ENCODE results near the gene IL4I1. TPM values are rescaled to one million over a fixed set of nuclear protein-coding genes. Genes with fewer than 3 reads are reported as not detected.

The IL4I1 gene
- total RNA-seq, 1 experiment from 2014 or later: 1.3 TPM

DNA sequence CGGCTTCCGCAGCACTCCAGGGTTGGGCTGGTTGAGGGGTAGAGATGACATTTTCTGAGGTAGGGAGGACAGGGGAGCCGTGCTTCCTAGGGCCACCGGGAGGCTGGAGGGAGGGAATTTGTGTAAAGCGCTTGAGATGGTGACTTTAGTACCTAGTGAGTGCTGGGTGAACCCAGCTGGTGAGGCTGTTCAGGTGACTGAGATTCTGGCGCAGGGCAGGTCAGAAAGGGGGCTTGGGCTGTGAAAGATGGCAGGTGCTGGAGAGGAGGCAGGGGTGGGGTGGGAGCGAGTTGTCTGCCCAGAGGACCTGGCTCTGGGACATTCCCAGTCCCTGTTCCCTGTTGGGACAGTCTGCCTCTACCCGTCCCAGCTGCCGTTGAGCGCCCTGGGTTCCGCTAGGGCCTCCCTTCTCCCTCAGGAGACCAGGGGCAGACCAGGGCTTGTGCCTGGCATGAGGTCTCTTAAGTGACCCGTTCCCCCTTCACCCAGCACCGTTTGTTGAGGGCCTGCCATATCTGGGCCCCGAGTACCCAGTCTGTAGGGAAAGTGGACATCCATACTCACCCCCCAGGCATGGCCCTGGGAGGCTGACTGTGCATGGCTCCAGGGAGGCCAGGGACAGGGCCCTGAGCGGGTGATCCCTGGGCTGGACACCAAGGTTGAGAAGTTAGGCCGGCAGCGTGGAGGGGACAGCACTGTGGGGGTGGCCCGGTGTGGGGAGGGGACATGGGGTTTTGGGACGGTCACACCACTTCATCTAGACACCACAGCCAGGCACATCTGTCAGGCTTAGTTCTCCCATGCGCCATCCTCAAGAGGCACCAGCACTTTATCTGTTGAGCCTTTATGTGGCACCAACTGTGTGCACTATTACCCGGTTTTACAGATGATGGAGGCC lies 40.8 kb downstream of the IL4I1 start:
- CTCF ChIA-PET: no interaction called here
- Histone ChIP-seq H3K4me1 (ENCODE audit: insufficient read depth, low read length, poor library complexity, severe bottlenecking) (peaks cover 17% of the 10 kb centered on the region), H3K9me3 (ENCODE audit: low read depth, low read length, poor library complexity, severe bottlenecking) (no peaks in the 10 kb centered on the region), H3K27ac (ENCODE audit: low read depth, low read length, poor library complexity, severe bottlenecking) (no peak overlapping the region), H3K27me3 (replicated peaks; ENCODE audit: insufficient read depth, low read depth, low read length, poor library complexity) (no peaks in the 10 kb centered on the region), H3K36me3 (ENCODE audit: insufficient read depth, low read length, poor library complexity, severe bottlenecking) (peaks cover 61% of the 10 kb centered on the region), H3K4me3 (ENCODE audit: low read depth, low read length, poor library complexity, severe bottlenecking) (no peak overlapping the region)
- intact Hi-C loops (cut with micrococcal nuclease; ENCODE audit: unreplicated experiment): no loop called here
- no peak for TF ChIP-seq EZH2 (IDR thresholded peaks at IDR 0.05; ENCODE audit: borderline replicate concordance, low read depth, low read length, poor library complexity, severe bottlenecking)
- TF ChIP-seq, protein P1, sequence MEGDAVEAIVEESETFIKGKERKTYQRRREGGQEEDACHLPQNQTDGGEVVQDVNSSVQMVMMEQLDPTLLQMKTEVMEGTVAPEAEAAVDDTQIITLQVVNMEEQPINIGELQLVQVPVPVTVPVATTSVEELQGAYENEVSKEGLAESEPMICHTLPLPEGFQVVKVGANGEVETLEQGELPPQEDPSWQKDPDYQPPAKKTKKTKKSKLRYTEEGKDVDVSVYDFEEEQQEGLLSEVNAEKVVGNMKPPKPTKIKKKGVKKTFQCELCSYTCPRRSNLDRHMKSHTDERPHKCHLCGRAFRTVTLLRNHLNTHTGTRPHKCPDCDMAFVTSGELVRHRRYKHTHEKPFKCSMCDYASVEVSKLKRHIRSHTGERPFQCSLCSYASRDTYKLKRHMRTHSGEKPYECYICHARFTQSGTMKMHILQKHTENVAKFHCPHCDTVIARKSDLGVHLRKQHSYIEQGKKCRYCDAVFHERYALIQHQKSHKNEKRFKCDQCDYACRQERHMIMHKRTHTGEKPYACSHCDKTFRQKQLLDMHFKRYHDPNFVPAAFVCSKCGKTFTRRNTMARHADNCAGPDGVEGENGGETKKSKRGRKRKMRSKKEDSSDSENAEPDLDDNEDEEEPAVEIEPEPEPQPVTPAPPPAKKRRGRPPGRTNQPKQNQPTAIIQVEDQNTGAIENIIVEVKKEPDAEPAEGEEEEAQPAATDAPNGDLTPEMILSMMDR (conservative IDR thresholded peaks at IDR 0.05; ENCODE audit: low read depth, low read length): no peak
- no peak for DNase-seq (ENCODE audit: low spot score)
- POLR2A ChIA-PET (ENCODE audit: low non-redundant PET): no interaction called here
- no TSS peak for BruUV-seq (replicated peaks)

DNA sequence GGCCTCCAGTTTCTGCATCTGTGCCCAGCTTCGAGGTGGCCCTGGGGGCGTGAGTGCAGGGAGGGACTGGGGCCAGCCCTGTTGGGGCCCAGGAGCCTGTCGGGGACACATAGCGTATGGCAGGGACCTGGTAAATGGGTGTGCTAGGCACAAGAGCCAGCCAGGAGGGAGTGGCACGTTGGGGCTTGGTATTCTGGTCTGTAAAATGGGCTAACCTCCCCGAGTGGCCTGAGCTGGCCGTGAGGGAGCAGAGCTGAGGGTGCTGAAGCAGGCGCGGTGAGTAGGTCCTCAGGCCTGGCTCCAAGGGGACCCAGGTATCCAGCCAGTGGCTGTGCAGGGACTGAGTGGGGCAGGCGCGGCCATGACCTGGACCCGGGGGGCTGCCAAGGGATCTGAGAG lies 41.4 kb downstream of the IL4I1 start:
- Histone ChIP-seq H3K27me3 (replicated peaks; ENCODE audit: insufficient read depth, low read depth, low read length, poor library complexity) (no peaks in the 10 kb centered on the region), H3K9me3 (ENCODE audit: low read depth, low read length, poor library complexity, severe bottlenecking) (no peaks in the 10 kb centered on the region), H3K4me3 (ENCODE audit: low read depth, low read length, poor library complexity, severe bottlenecking) (no peak overlapping the region), H3K4me1 (ENCODE audit: insufficient read depth, low read length, poor library complexity, severe bottlenecking) (peaks cover 14% of the 10 kb centered on the region), H3K36me3 (ENCODE audit: insufficient read depth, low read length, poor library complexity, severe bottlenecking) (peaks cover 55% of the 10 kb centered on the region), H3K27ac (ENCODE audit: low read depth, low read length, poor library complexity, severe bottlenecking) (no peak overlapping the region)
- TF ChIP-seq, protein P1 (conservative IDR thresholded peaks at IDR 0.05; ENCODE audit: low read depth, low read length): no peak
- TF ChIP-seq EZH2 (IDR thresholded peaks at IDR 0.05; ENCODE audit: borderline replicate concordance, low read depth, low read length, poor library complexity, severe bottlenecking): no peak
- CTCF ChIA-PET: no interaction called here
- no peak for DNase-seq (ENCODE audit: low spot score)
- POLR2A ChIA-PET (ENCODE audit: low non-redundant PET): no interaction called here
- BruUV-seq (replicated peaks): no TSS peak
- intact Hi-C loops (cut with micrococcal nuclease; ENCODE audit: unreplicated experiment): no loop called here

- TF ChIP-seq, protein P1 (conservative IDR thresholded peaks at IDR 0.05; ENCODE audit: low read depth, low read length): no peak
- no peak for TF ChIP-seq EZH2 (IDR thresholded peaks at IDR 0.05; ENCODE audit: borderline replicate concordance, low read depth, low read length, poor library complexity, severe bottlenecking)
- ChIA-PET CTCF (interaction anchor here (0.9 kb wide), 1 partner anchor 13 kb away, joined by 3 read pairs; the partner anchor contains the start of gene PNKP), POLR2A (ENCODE audit: low non-redundant PET) (no interaction called here)
- Histone ChIP-seq H3K9me3 (ENCODE audit: low read depth, low read length, poor library complexity, severe bottlenecking) (peaks cover under 1% of the 10 kb centered on the region), H3K4me1 (ENCODE audit: insufficient read depth, low read length, poor library complexity, severe bottlenecking) (peaks cover 19% of the 10 kb centered on the region), H3K4me3 (ENCODE audit: low read depth, low read length, poor library complexity, severe bottlenecking) (no peak overlapping the region), H3K27me3 (replicated peaks; ENCODE audit: insufficient read depth, low read depth, low read length, poor library complexity) (no peaks in the 10 kb centered on the region), H3K36me3 (ENCODE audit: insufficient read depth, low read length, poor library complexity, severe bottlenecking) (peaks cover 48% of the 10 kb centered on the region), H3K27ac (ENCODE audit: low read depth, low read length, poor library complexity, severe bottlenecking) (no peak overlapping the region)
- intact Hi-C loops (cut with micrococcal nuclease; ENCODE audit: unreplicated experiment): loop anchor here (5.0 kb wide), 1 partner anchor 357 kb away; the partner anchor contains the start of gene RPS11
- no TSS peak for BruUV-seq (replicated peaks)
- DNase-seq (ENCODE audit: low spot score): no peak
Measured at GRCh38 chr19:49854378-49855263, 42.1 kb downstream of the IL4I1 start.

All from A673 (cell line).